NCI-H1048 (cell line): ENCODE results near the gene PLPP6.
A peak's percentile ranks its signal among the peaks of the same experiment; 100 is the strongest.

Experiments
- DNase-seq: peaks from one replicate; lab custom pipeline; 2025; lab: John Stamatoyannopoulos, UW

Gene PLPP6

GRCh38 chr9:4662989-4663792 lies 1.1 kb downstream of the PLPP6 start:
- DNase-seq: no peak

- no peak for DNase-seq
Observed at GRCh38 chr9:4663956-4664355, 1.9 kb downstream of the PLPP6 start.

DNA sequence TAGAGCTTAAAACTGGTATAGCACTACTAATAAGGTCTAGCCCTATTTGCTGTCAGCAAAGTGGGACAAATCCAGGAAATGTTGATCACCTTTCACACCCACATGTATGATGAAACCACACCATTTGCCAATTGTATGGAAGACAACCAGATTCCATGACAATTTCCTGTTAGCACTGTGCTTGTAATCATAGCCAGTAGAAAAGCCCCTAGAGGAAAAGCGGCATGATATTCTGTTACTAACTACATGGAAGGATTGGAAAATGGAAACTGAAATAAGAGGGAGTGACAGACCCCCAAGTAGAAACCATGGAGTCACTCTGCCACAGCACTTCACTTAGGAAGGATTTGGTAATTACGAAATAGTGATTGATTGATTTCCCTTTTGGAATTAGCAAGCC lies 3.3 kb downstream of the PLPP6 start:
- no peak for DNase-seq

GRCh38 chr9:4666042-4666699 lies 4.1 kb downstream of the PLPP6 start, which contains the start of gene SPATA6L:
SPATA6L (minus strand) TSS chr9:4666480; CDS start chr9:4666250, 230 bp downstream.
- DNase-seq: no peak

GRCh38 chr9:4667681-4668080 lies 5.6 kb downstream of the PLPP6 start:
- no peak for DNase-seq

DNA sequence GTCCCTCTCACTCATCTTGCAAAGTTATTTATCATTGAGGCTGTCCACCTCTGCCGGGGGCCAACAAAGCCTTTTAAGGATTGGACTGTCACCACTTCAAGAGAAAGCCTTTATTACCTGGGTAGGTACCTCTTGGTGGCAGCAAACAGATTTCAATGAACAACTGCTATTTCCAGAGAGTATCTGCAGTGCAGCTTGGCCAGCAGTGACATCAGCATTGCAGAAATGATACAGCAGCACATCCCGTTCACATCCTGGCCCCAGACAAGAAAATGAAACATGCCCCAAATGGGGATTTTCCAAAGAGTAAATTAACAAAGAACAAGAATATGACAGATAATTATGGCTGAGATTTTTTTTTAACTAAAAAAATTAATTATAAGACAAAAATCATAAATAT lies 6.5 kb downstream of the PLPP6 start:
- DNase-seq: no peak

DNA sequence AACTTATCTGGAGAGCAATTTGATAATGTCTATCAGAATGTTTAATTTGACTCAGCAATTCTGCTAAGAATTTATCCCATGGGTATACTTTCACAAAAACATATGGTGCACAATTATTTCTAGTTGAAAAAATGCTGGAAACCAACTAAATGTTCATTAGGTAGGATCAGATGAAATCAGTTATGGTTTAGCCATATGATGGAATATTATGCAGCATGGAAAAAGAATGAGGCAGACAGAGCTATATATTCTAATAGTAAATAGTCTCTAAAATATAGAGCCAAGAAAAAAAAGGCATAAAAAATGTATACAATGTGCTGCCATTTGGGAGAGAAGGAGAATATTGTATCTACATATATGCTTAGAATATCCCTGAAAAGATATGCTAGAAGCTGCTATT lies 7.8 kb downstream of the PLPP6 start:
- DNase-seq: no peak

- DNase-seq: no peak
Observed at GRCh38 chr9:4670591-4670990, 8.5 kb downstream of the PLPP6 start.

DNA sequence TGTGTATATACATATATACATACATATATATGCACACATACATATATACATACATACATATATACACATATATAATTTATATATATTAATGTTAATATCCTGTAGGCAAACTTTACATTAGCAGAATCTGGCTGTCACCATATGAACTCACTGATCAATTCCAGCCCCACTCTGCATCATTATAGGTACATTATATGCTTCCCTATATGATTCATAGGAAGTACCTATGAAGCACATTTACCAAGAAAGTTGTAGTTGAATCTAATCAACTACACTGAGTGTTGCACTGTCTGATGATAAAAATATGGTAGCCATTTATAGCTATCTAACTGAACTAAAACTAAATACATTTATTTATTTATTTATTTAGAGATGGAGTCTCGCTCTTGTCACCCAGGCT lies 9.6 kb downstream of the PLPP6 start:
- no peak for DNase-seq

GRCh38 chr9:4674783-4675182 lies 12.7 kb downstream of the PLPP6 start:
- DNase-seq: no peak

- DNase-seq: no peak
Observed at GRCh38 chr9:4677392-4677791, 15.3 kb downstream of the PLPP6 start.

DNA sequence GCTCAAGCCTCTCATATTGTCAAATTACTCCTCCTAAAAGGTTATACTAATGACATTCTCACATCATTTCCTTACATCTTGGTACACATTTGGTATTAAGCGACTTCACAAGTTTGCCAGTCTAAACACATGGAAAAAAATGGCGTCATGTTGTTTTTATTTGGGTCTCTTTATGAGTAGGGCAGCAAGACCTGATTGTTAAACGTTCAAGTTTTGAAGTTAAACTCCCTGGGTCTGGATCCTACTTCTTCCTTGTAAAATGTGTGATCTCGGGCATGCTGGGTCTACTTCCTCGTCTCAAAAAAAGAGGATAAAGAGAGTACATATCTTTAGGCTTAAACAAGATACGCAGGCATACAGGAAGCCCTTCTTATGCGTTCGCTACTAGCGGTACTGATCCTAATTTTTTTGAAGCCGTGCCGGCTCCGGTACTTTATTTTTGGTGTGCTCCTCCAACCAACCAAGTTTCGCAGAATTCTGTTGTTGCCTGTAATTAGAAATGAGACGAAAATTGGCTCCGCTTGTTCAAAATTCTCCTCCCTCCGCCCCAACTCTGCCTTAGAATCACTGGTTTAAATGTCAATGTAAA lies 16.7 kb downstream of the PLPP6 start:
- DNase-seq: no peak

DNA sequence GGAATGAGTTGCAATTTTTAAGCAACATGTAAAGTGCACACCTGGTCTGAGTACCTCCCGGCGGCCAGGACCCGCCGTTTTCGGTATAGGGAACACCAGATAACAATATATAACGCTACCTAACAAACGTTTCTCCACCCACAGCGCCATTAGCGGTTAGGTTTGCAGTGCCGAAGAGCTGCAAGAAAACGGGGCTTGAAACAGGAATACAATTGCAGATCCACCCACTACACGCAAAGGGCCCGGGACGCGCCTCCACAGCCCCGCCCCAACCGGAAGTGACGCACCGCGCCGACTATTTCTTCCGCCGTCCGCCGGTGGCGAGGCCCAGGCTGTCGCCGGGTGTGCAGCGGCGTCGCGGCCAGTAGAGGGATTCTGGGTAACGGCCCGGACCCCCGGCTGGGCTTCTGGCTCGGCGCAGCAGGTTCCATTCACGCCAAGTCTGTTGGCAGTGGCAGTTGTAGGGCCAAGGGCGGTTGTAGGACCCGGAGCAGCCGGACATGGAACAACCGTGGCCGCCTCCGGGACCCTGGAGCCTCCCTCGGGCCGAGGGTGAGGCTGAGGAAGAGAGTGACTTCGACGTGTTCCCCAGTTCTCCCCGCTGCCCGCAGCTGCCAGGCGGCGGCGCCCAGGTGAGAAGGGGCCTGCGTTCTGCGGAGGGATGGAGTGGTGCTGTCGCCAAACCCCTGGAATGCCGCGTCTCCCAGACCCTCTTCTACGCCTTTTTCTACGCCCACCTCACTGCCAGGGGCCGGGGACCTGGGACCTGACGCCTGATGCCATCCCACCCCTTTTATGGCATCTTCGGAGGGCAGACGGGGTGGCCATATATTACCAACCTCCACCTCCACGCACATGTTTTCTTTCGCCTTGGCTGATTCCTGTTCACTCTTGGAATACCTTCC lies 17.4 kb downstream of the PLPP6 start, which contains the start of gene CDC37L1:
CDC37L1 (plus strand) TSS at position 302 of the 905 bp plus-strand sequence; CDS start at position 501, 199 bp downstream.
- peak; percentile 86 for DNase-seq

DNA sequence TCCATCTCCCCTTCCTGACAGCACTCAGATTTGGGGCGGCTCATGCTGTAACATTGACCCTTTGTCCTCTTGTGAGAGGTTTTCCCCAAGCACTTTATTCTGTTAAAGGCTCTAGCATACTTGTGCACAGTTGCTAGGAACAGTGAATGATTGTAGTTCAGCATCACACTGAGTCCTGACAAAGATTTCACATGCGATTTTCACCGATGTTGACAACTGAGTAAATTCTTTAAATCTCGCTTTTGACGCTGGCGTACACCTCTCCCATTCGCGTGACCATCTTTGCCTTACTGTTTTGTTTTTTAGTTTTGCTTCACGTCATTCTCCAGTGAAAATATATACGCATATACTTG lies 18.1 kb downstream of the PLPP6 start:
- no peak for DNase-seq

DNA sequence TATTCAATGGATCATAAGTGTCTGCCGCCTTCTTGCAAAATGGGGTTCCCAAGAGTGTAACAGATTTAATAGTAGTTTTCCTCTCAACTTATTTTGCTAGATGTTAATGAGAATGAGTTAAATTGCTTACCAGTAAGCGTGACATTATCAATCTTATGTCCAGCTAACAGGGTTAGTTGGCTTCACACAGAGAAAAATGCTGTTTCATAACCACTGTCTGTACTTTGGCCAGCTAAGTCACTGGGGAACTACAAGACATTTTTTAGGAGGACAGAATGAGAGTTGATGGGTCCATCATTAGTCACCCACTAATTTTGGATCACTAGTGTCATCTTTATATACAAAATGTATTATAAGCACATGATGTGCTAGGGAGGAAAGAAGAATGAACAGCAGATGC lies 18.7 kb downstream of the PLPP6 start:
- no peak for DNase-seq

- DNase-seq: no peak
Observed at GRCh38 chr9:4684820-4685219, 22.7 kb downstream of the PLPP6 start.

GRCh38 chr9:4686112-4686511 lies 24.0 kb downstream of the PLPP6 start:
- DNase-seq: no peak

DNA sequence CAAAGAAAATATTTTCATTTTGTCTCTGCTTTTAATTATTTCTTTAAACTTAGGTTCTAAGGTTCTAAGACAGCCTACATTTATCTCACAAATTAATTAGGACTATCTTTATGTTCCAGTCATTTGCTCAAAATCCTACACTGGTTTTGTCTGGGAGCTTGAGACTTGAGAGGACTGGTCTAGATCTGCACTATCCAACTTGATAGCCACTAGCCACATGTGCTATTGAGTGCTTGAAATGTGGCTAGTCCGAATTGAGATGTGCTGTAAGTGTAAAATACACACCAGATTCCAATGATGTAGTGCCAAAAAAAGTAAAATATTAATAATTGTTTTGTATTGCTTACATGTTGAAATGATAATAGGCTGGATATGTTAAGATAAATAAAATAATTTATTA lies 24.5 kb downstream of the PLPP6 start:
- DNase-seq: no peak

GRCh38 chr9:4689021-4689420 lies 26.9 kb downstream of the PLPP6 start:
- no peak for DNase-seq

GRCh38 chr9:4689687-4690104 lies 27.6 kb downstream of the PLPP6 start:
- DNase-seq: no peak

- no peak for DNase-seq
Observed at GRCh38 chr9:4690144-4690543, 28.1 kb downstream of the PLPP6 start.

- no peak for DNase-seq
Observed at GRCh38 chr9:4691795-4692194, 29.7 kb downstream of the PLPP6 start.
